K562 (cell line): ENCODE results near the gene CD74. TPM values are rescaled to one million over a fixed set of nuclear protein-coding genes. Genes with fewer than 3 reads are reported as not detected.

ENCODE experiments used
- CBFB ChIP-seq: sonication (generic); formaldehyde crosslinking; IDR thresholded peaks from 2 replicates; pipeline ENCODE4 v1.4.0; 2020; ENCODE audit warnings: mild to moderate bottlenecking, missing genetic modification reagents
- RBFOX2 ChIP-seq: fragments of 200-400 bp; formaldehyde crosslinking; IDR thresholded peaks from 2 replicates; pipeline ENCODE4 v1.6.1; 2017; ENCODE audit warnings: low read depth, mild to moderate bottlenecking, low read length, moderate library complexity
- SMAD3 ChIP-seq: fragments of 450-650 bp; formaldehyde crosslinking; conservative IDR thresholded peaks from 2 replicates; pipeline ENCODE4 v1.4.0; 2020; ENCODE audit warnings: mild to moderate bottlenecking
- polyA plus RNA-seq, 8 experiments: library from polyadenylated mRNA; depleted of rRNA in 4 of 8; stranded (reverse) in 5 of 8; unstranded in 3 of 8; fragments of >200 nt; fragmentation: Nextera tagmentation in 2 of 8; fragmentation: Illumina TruSeq in 1 of 8; extraction: Ambion mirVana in 2 of 8; extraction: Trizol in 1 of 8; gene quantifications; 2 replicates each; pipeline versions ENCODE4 v1.2.1 to v1.2.3, GENCODE V29; 2011 to 2014; ENCODE audit warnings: inconsistent platforms in 1 of 8, missing spikeins in 1 of 8
- total RNA-seq, 7 experiments: library from RNA; depleted of rRNA in 6 of 7; stranded (reverse); fragments of >200 nt in 6 of 7; fragmentation: Illumina TruSeq in 2 of 7; extraction: Trizol in 2 of 7; gene quantifications; 2 replicates each; pipeline versions ENCODE4 v1.2.1 to v1.2.3, GENCODE V29; 2011 to 2021; ENCODE audit warnings: low replicate concordance in 1 of 7
- TF ChIP-seq, protein P1 (sequence below), 2 experiments: fragments of 450-650 bp; IDR thresholded peaks; 2 replicates each; pipeline ENCODE4 v1.6.1; 2018; ENCODE audit warnings: mild to moderate bottlenecking in 2 of 2, low read depth in 1 of 2; ENCODE audit not compliant: partially characterized antibody in 2 of 2
- TF ChIP-seq, protein P2 (sequence below): sonication (generic); formaldehyde crosslinking; IDR thresholded peaks from 2 replicates; pipeline ENCODE4 v1.9.0; 2022; ENCODE audit warnings: mild to moderate bottlenecking, missing genetic modification reagents
- TF ChIP-seq, protein P3 (sequence below), 2 experiments: fragments of 450-650 bp in 1 of 2; sonication (generic) in 1 of 2; formaldehyde crosslinking in 1 of 2; IDR thresholded peaks; 2 replicates each; pipeline versions ENCODE4 v1.7.1 to v1.9.0; 2016 to 2022; ENCODE audit warnings: inconsistent platforms in 1 of 2, mild to moderate bottlenecking in 1 of 2, missing genetic modification reagents in 1 of 2
- TF ChIP-seq, protein P4 (sequence below), 2 experiments: fragments of 450-650 bp in 1 of 2; sonication (generic) in 1 of 2; formaldehyde crosslinking in 1 of 2; IDR thresholded peaks in 1 of 2; conservative IDR thresholded peaks in 1 of 2; 2 replicates each; pipeline versions ENCODE4 v1.6.1 to v1.8.1; 2016 to 2023; ENCODE audit warnings: mild to moderate bottlenecking in 2 of 2, moderate library complexity in 2 of 2, inconsistent platforms in 1 of 2, missing genetic modification reagents in 1 of 2
- TF ChIP-seq, protein P5 (sequence below): fragments of 250-450 bp; sonication (Bioruptor Pico); IDR thresholded peaks from 2 replicates; pipeline ENCODE4 v1.5.1; 2021; ENCODE audit warnings: mild to moderate bottlenecking

The CD74 gene
- total and polyA plus RNA-seq, 9 of the 15 experiments (the other 6 are each of a cell fraction or from before 2014, with no cell fraction given), result 0.07 to 4.8 (median 0.32) TPM

DNA sequence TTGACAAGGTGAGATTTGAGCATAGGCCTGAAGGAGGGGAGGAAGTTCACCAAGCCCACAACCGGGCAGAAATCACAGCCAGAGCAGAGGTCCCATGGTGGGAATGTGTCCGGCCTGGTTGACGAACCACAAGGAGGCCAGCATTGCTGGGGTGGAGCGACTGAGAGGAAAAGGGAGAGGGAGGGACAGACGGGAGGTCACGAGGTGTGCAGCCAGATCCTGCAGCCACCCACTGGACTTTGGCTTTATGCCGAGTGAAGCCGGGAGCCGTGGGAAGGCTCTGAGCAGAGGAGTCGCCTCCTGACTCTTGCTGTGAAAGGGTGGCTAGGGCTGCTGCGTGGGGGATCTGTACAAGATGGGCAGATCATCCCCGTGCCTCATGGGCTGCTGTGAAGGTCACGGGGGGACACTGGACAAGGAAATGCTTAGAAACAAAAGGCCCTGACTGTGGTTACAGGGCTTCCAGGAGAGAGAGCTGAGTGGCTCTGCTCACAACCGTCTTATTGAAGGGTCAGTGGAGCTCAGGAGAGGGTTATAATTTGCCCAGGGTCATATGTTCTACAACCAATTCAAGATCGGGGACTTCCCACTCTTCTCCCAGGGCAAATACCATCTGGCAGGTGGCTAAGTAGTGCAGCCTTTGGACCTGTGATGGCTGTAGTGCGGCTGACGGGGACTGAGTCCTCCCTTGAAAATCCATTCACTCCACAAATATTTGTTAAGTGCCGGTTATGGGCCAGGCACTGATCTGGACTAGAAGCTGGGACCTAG is 15.6 kb upstream of the CD74 start (continued):
- TF ChIP-seq, protein P1, sequence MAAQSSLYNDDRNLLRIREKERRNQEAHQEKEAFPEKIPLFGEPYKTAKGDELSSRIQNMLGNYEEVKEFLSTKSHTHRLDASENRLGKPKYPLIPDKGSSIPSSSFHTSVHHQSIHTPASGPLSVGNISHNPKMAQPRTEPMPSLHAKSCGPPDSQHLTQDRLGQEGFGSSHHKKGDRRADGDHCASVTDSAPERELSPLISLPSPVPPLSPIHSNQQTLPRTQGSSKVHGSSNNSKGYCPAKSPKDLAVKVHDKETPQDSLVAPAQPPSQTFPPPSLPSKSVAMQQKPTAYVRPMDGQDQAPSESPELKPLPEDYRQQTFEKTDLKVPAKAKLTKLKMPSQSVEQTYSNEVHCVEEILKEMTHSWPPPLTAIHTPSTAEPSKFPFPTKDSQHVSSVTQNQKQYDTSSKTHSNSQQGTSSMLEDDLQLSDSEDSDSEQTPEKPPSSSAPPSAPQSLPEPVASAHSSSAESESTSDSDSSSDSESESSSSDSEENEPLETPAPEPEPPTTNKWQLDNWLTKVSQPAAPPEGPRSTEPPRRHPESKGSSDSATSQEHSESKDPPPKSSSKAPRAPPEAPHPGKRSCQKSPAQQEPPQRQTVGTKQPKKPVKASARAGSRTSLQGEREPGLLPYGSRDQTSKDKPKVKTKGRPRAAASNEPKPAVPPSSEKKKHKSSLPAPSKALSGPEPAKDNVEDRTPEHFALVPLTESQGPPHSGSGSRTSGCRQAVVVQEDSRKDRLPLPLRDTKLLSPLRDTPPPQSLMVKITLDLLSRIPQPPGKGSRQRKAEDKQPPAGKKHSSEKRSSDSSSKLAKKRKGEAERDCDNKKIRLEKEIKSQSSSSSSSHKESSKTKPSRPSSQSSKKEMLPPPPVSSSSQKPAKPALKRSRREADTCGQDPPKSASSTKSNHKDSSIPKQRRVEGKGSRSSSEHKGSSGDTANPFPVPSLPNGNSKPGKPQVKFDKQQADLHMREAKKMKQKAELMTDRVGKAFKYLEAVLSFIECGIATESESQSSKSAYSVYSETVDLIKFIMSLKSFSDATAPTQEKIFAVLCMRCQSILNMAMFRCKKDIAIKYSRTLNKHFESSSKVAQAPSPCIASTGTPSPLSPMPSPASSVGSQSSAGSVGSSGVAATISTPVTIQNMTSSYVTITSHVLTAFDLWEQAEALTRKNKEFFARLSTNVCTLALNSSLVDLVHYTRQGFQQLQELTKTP (IDR thresholded peaks at IDR 0.05; ENCODE audit: low read depth in 1 of 2, partially characterized antibody in 2 of 2), result no peak
- no peak for TF ChIP-seq RBFOX2
- no peak for TF ChIP-seq SMAD3 (CRISPR knock-in tag)
- TF ChIP-seq, protein P2, sequence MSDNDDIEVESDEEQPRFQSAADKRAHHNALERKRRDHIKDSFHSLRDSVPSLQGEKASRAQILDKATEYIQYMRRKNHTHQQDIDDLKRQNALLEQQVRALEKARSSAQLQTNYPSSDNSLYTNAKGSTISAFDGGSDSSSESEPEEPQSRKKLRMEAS, result no peak
- no peak; the same call in 1 of the 2 replicates for TF ChIP-seq CBFB (CRISPR knock-in tag)
- TF ChIP-seq, protein P3, sequence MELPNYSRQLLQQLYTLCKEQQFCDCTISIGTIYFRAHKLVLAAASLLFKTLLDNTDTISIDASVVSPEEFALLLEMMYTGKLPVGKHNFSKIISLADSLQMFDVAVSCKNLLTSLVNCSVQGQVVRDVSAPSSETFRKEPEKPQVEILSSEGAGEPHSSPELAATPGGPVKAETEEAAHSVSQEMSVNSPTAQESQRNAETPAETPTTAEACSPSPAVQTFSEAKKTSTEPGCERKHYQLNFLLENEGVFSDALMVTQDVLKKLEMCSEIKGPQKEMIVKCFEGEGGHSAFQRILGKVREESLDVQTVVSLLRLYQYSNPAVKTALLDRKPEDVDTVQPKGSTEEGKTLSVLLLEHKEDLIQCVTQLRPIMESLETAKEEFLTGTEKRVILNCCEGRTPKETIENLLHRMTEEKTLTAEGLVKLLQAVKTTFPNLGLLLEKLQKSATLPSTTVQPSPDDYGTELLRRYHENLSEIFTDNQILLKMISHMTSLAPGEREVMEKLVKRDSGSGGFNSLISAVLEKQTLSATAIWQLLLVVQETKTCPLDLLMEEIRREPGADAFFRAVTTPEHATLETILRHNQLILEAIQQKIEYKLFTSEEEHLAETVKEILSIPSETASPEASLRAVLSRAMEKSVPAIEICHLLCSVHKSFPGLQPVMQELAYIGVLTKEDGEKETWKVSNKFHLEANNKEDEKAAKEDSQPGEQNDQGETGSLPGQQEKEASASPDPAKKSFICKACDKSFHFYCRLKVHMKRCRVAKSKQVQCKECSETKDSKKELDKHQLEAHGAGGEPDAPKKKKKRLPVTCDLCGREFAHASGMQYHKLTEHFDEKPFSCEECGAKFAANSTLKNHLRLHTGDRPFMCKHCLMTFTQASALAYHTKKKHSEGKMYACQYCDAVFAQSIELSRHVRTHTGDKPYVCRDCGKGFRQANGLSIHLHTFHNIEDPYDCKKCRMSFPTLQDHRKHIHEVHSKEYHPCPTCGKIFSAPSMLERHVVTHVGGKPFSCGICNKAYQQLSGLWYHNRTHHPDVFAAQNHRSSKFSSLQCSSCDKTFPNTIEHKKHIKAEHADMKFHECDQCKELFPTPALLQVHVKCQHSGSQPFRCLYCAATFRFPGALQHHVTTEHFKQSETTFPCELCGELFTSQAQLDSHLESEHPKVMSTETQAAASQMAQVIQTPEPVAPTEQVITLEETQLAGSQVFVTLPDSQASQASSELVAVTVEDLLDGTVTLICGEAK (IDR thresholded peaks at IDR 0.05), result no peak
- TF ChIP-seq, protein P3 (CRISPR knock-in tag; IDR thresholded peaks at IDR 0.05), result no peak
- TF ChIP-seq, protein P4, sequence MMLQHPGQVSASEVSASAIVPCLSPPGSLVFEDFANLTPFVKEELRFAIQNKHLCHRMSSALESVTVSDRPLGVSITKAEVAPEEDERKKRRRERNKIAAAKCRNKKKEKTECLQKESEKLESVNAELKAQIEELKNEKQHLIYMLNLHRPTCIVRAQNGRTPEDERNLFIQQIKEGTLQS (IDR thresholded peaks at IDR 0.05), result no peak
- TF ChIP-seq, protein P4 (CRISPR knock-in tag; conservative IDR thresholded peaks at IDR 0.05), result no peak
- TF ChIP-seq, protein P5, sequence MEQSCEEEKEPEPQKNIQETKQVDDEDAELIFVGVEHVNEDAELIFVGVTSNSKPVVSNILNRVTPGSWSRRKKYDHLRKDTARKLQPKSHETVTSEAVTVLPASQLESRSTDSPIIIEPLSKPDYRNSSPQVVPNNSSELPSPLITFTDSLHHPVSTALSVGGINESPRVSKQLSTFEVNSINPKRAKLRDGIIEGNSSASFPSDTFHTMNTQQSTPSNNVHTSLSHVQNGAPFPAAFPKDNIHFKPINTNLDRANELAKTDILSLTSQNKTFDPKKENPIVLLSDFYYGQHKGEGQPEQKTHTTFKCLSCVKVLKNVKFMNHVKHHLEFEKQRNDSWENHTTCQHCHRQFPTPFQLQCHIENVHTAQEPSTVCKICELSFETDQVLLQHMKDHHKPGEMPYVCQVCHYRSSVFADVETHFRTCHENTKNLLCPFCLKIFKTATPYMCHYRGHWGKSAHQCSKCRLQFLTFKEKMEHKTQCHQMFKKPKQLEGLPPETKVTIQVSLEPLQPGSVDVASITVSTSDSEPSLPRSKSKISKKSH (CRISPR knock-in tag), result no peak
